Measurements from ENCODE around the gene LDLRAD3. TPM values are rescaled to one million over a fixed set of nuclear protein-coding genes. Genes with fewer than 3 reads are reported as not detected.
A peak's percentile ranks its signal among the peaks of the same experiment; 100 is the strongest.

LDLRAD3 gene
- total RNA-seq, 1 donor from 2014 or later = 14.9 TPM

GRCh38 chr11:36066891-36067290 lies 123.0 kb downstream of the LDLRAD3 start:
- no peak overlapping the region for H3K4me3 ChIP-seq (ENCODE audit: insufficient read depth, low read depth, low read length)
- Mint-ChIP-seq H3K4me3 (ENCODE audit: unreplicated experiment) (no peak overlapping the region), H3K36me3 (ENCODE audit: low read depth, unreplicated experiment) (peaks cover 4% of the 10 kb centered on the region), H3K27ac (ENCODE audit: unreplicated experiment) (peak overlapping the region; percentile 4), H3K4me1 (ENCODE audit: low read depth, unreplicated experiment) (peaks cover 27% of the 10 kb centered on the region), H3K9me3 (ENCODE audit: unreplicated experiment) (peaks cover 8% of the 10 kb centered on the region), H3K27me3 (ENCODE audit: low read depth, unreplicated experiment) (no peaks in the 10 kb centered on the region)
- no peak overlapping the region for H3K27ac ChIP-seq (ENCODE audit: low read depth, low read length)
- H3K27me3 ChIP-seq (ENCODE audit: insufficient read depth, low read length) = no peaks in the 10 kb centered on the region
- H3K4me2 ChIP-seq (ENCODE audit: low read length) = no peak overlapping the region
- no peaks in the 10 kb centered on the region for H3K36me3 ChIP-seq (ENCODE audit: insufficient read depth, low read length)
- TF ChIP-seq CTCF (IDR thresholded peaks at IDR 0.05; ENCODE audit: insufficient read depth, low read depth, low read length) = no peak
- TF ChIP-seq EZH2 (IDR thresholded peaks at IDR 0.05; ENCODE audit: insufficient read depth, low read length) = no peak
- no peak overlapping the region for H3K9ac ChIP-seq (ENCODE audit: low read length)
- no peaks in the 10 kb centered on the region for H3K4me1 ChIP-seq (ENCODE audit: insufficient read depth, low read length)
- H3K79me2 ChIP-seq (ENCODE audit: insufficient read depth, low read length) = no peaks in the 10 kb centered on the region
- no peak overlapping the region for H2AFZ ChIP-seq (ENCODE audit: low read depth, low read length)
- FAIRE-seq (no peak), DNase-seq (ENCODE audit: low read depth) (no peak)
- peaks cover 3% of the 10 kb centered on the region for H4K20me1 ChIP-seq (ENCODE audit: insufficient read depth, low read length)
- H3K9me3 ChIP-seq (ENCODE audit: insufficient read depth, low read depth, low read length) = peaks cover 3% of the 10 kb centered on the region

- Mint-ChIP-seq H3K27me3 (ENCODE audit: low read depth, unreplicated experiment) (no peaks in the 10 kb centered on the region), H3K36me3 (ENCODE audit: low read depth, unreplicated experiment) (peaks cover 4% of the 10 kb centered on the region), H3K4me1 (ENCODE audit: low read depth, unreplicated experiment) (peaks cover 43% of the 10 kb centered on the region), H3K4me3 (ENCODE audit: unreplicated experiment) (no peak overlapping the region), H3K27ac (ENCODE audit: unreplicated experiment) (no peak overlapping the region), H3K9me3 (ENCODE audit: unreplicated experiment) (peaks cover 8% of the 10 kb centered on the region)
- H3K36me3 ChIP-seq (ENCODE audit: insufficient read depth, low read length) = no peaks in the 10 kb centered on the region
- no peak overlapping the region for H3K27ac ChIP-seq (ENCODE audit: low read depth, low read length)
- H3K79me2 ChIP-seq (ENCODE audit: insufficient read depth, low read length) = no peaks in the 10 kb centered on the region
- H2AFZ ChIP-seq (ENCODE audit: low read depth, low read length) = no peak overlapping the region
- no peak overlapping the region for H3K4me2 ChIP-seq (ENCODE audit: low read length)
- DNase-seq (ENCODE audit: low read depth) (no peak), FAIRE-seq (no peak)
- TF ChIP-seq CTCF (IDR thresholded peaks at IDR 0.05; ENCODE audit: insufficient read depth, low read depth, low read length) (no peak), EZH2 (IDR thresholded peaks at IDR 0.05; ENCODE audit: insufficient read depth, low read length) (no peak)
- H3K4me1 ChIP-seq (ENCODE audit: insufficient read depth, low read length) = peaks cover 15% of the 10 kb centered on the region
- peaks cover 8% of the 10 kb centered on the region for H4K20me1 ChIP-seq (ENCODE audit: insufficient read depth, low read length)
- no peaks in the 10 kb centered on the region for H3K27me3 ChIP-seq (ENCODE audit: insufficient read depth, low read length)
- H3K9ac ChIP-seq (ENCODE audit: low read length) = no peak overlapping the region
- peaks cover 3% of the 10 kb centered on the region for H3K9me3 ChIP-seq (ENCODE audit: insufficient read depth, low read depth, low read length)
- no peak overlapping the region for H3K4me3 ChIP-seq (ENCODE audit: insufficient read depth, low read depth, low read length)
Measured at GRCh38 chr11:36069576-36070212, 125.8 kb downstream of the LDLRAD3 start.

- Mint-ChIP-seq H3K9me3 (ENCODE audit: unreplicated experiment) (peaks cover 8% of the 10 kb centered on the region), H3K36me3 (ENCODE audit: low read depth, unreplicated experiment) (peaks cover 4% of the 10 kb centered on the region), H3K4me1 (ENCODE audit: low read depth, unreplicated experiment) (peaks cover 44% of the 10 kb centered on the region), H3K27ac (ENCODE audit: unreplicated experiment) (no peak overlapping the region), H3K4me3 (ENCODE audit: unreplicated experiment) (no peak overlapping the region), H3K27me3 (ENCODE audit: low read depth, unreplicated experiment) (no peaks in the 10 kb centered on the region)
- FAIRE-seq (no peak), DNase-seq (ENCODE audit: low read depth) (no peak)
- Histone ChIP-seq H4K20me1 (ENCODE audit: insufficient read depth, low read length) (peaks cover 8% of the 10 kb centered on the region), H3K4me1 (ENCODE audit: insufficient read depth, low read length) (peaks cover 22% of the 10 kb centered on the region), H3K79me2 (ENCODE audit: insufficient read depth, low read length) (no peaks in the 10 kb centered on the region), H3K4me3 (ENCODE audit: insufficient read depth, low read depth, low read length) (no peak overlapping the region), H3K27ac (ENCODE audit: low read depth, low read length) (no peak overlapping the region), H3K9ac (ENCODE audit: low read length) (no peak overlapping the region), H3K4me2 (ENCODE audit: low read length) (no peak overlapping the region), H2AFZ (ENCODE audit: low read depth, low read length) (no peak overlapping the region), H3K9me3 (ENCODE audit: insufficient read depth, low read depth, low read length) (peaks cover 3% of the 10 kb centered on the region), H3K27me3 (ENCODE audit: insufficient read depth, low read length) (no peaks in the 10 kb centered on the region), H3K36me3 (ENCODE audit: insufficient read depth, low read length) (no peaks in the 10 kb centered on the region)
- no peak for TF ChIP-seq CTCF (IDR thresholded peaks at IDR 0.05; ENCODE audit: insufficient read depth, low read depth, low read length)
- no peak for TF ChIP-seq EZH2 (IDR thresholded peaks at IDR 0.05; ENCODE audit: insufficient read depth, low read length)
Measured at GRCh38 chr11:36070213-36070953, 126.5 kb downstream of the LDLRAD3 start.
